Suprapubic skin (tissue), 4 donors: ENCODE data around the gene ACKR3.

ENCODE experiments used
- CTCF ChIP-seq, 2 donors: fragments of 200-600 bp in 1 of 2; fragments of 450-650 bp in 1 of 2; sonication (generic) in 1 of 2; IDR thresholded peaks; one replicate each; pipeline ENCODE4 v1.5.1; 2016 to 2019; ENCODE audit warnings: antibody characterized with exemption in 2 of 2, mild to moderate bottlenecking in 1 of 2, moderate library complexity in 1 of 2
- POLR2A ChIP-seq, 2 donors: fragments of 450-650 bp; IDR thresholded peaks; one replicate each; pipeline ENCODE4 v1.6.1; 2017; ENCODE audit warnings: antibody characterized with exemption in 2 of 2, mild to moderate bottlenecking in 2 of 2, moderate library complexity in 2 of 2
- POLR2AphosphoS5 ChIP-seq, 3 donors: sonication (generic); formaldehyde crosslinking; IDR thresholded peaks; one replicate each; pipeline ENCODE4 v1.6.1; 2017; ENCODE audit warnings: antibody characterized with exemption in 3 of 3

- no peak for TF ChIP-seq CTCF (IDR thresholded peaks at IDR 0.05)
- TF ChIP-seq POLR2AphosphoS5 (IDR thresholded peaks at IDR 0.05) = no peak
- TF ChIP-seq POLR2A (IDR thresholded peaks at IDR 0.05) = no peak
These were observed 29.4 kb downstream of the ACKR3 start for GRCh38 chr2:236599059-236599458.
